RWPE2 (cell line): ENCODE data around the gene HTATSF1.

ENCODE experiments used
- ATAC-seq: fragments of 200-7000 bp; cut with Tn5 transposase; 3 replicates; pipeline ENCODE4 v1.9.1; 2021; ENCODE audit warnings: low read depth
- DNase-seq: peaks from one replicate; pipeline ENCODE4 v3.0.0-alpha.2; 2020; ENCODE audit warnings: low spot score
- H3K27ac ChIP-seq: fragments of 450-650 bp; 2 replicates; pipeline ENCODE4 v1.5.1; 2017; ENCODE audit warnings: mild to moderate bottlenecking; ENCODE audit not compliant: poor library complexity, severe bottlenecking
- H3K27me3 ChIP-seq: fragments of 250-450 bp; sonication (Bioruptor Pico); 2 replicates; pipeline ENCODE4 v1.5.1; 2021; ENCODE audit warnings: mild to moderate bottlenecking, moderate library complexity; ENCODE audit not compliant: insufficient read depth, poor library complexity, severe bottlenecking
- H3K36me3 ChIP-seq: fragments of 250-450 bp; sonication (Bioruptor Pico); 2 replicates; pipeline ENCODE4 v1.5.1; 2020; ENCODE audit warnings: low read depth, mild to moderate bottlenecking, moderate library complexity
- H3K4me1 ChIP-seq: fragments of 250-450 bp; sonication (Bioruptor Pico); 2 replicates; pipeline ENCODE4 v1.5.1; 2021; ENCODE audit warnings: mild to moderate bottlenecking, moderate library complexity; ENCODE audit not compliant: insufficient read depth, poor library complexity, severe bottlenecking
- H3K4me3 ChIP-seq: fragments of 250-450 bp; sonication (Bioruptor Pico); 2 replicates; pipeline ENCODE4 v1.5.1; 2021; ENCODE audit warnings: mild to moderate bottlenecking, moderate library complexity; ENCODE audit not compliant: severe bottlenecking
- H3K9me3 ChIP-seq: fragments of 250-450 bp; sonication (Bioruptor Pico); 2 replicates; pipeline ENCODE4 v1.5.1; 2021; ENCODE audit warnings: mild to moderate bottlenecking, moderate library complexity; ENCODE audit not compliant: severe bottlenecking
- TF ChIP-seq, protein P1 (sequence below): fragments of 450-650 bp; IDR thresholded peaks from one replicate; pipeline ENCODE4 v1.5.1; 2017; ENCODE audit warnings: mild to moderate bottlenecking, moderate library complexity; ENCODE audit not compliant: poor library complexity, severe bottlenecking

HTATSF1 gene

GRCh38 chrX:136529795-136530194 lies 32.4 kb downstream of the HTATSF1 start:
- Histone ChIP-seq H3K36me3 (no peaks in the 10 kb centered on the region), H3K4me1 (no peaks in the 10 kb centered on the region), H3K27me3 (no peaks in the 10 kb centered on the region), H3K4me3 (no peak overlapping the region), H3K9me3 (no peaks in the 10 kb centered on the region), H3K27ac (no peak overlapping the region)
- DNase-seq, result no peak
- TF ChIP-seq, protein P1, sequence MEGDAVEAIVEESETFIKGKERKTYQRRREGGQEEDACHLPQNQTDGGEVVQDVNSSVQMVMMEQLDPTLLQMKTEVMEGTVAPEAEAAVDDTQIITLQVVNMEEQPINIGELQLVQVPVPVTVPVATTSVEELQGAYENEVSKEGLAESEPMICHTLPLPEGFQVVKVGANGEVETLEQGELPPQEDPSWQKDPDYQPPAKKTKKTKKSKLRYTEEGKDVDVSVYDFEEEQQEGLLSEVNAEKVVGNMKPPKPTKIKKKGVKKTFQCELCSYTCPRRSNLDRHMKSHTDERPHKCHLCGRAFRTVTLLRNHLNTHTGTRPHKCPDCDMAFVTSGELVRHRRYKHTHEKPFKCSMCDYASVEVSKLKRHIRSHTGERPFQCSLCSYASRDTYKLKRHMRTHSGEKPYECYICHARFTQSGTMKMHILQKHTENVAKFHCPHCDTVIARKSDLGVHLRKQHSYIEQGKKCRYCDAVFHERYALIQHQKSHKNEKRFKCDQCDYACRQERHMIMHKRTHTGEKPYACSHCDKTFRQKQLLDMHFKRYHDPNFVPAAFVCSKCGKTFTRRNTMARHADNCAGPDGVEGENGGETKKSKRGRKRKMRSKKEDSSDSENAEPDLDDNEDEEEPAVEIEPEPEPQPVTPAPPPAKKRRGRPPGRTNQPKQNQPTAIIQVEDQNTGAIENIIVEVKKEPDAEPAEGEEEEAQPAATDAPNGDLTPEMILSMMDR, result no peak
- no peak for ATAC-seq

DNA sequence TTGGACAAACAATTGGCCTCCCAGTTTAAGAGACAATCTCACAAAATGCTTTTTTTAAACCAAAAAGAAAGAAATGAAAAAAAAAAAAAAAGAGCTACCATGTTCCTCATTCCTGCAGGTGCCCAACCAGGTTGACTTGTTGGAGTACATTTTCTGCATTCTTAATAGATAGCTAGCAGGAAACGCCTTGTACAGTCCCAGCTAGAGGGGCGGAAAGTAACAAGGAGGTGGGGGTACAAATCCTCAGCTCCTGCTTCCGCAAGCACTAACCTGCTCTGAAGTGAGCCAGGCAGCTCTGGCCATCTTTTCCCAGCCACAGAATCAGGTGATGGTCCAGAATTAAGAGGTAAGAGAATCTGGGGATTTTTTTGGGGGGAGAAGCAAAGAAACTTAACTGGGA lies 34.6 kb downstream of the HTATSF1 start, which contains the start of gene VGLL1:
Gene VGLL1 (plus strand): TSS at position 265 of the 400 bp plus-strand sequence. CDS start 3,806 bp downstream, outside the sequence.
- Histone ChIP-seq H3K36me3 (no peaks in the 10 kb centered on the region), H3K27me3 (no peaks in the 10 kb centered on the region), H3K27ac (no peak within 1 kb of the TSS), H3K4me3 (no peak within 1 kb of the TSS), H3K9me3 (no peaks in the 10 kb centered on the region), H3K4me1 (no peaks in the 10 kb centered on the region)
- ATAC-seq (peak; percentile 23; the same call in 1 of the 3 replicates), DNase-seq (no peak)
- TF ChIP-seq, protein P1, result no peak

- H3K27me3 ChIP-seq, result no peaks in the 10 kb centered on the region
- ATAC-seq, result no peak
- H3K9me3 ChIP-seq, result no peaks in the 10 kb centered on the region
- H3K27ac ChIP-seq, result no peak overlapping the region
- no peak for DNase-seq
- H3K36me3 ChIP-seq, result no peaks in the 10 kb centered on the region
- H3K4me3 ChIP-seq, result no peak overlapping the region
- H3K4me1 ChIP-seq, result no peaks in the 10 kb centered on the region
- TF ChIP-seq, protein P1, result no peak
These were observed 36.7 kb downstream of the HTATSF1 start for GRCh38 chrX:136534131-136534530.

DNA sequence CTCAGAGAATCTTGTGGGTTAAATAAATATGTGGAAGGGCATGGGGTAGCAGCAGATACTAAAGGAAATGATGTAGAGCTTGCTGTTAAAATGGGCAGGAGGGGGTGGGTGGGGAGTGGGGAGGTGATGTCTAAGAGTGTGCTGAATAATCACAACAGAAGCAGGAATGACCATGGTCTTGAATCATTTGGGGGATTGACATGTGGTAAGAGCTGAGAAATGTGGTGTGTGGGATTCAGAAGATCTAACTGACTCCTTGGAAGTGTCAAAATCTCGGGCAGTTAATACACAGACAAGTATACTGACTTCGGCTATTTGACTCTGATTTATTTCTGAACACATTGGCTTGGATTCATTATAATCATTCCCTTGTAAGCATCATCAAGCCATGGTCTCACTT lies 41.4 kb downstream of the HTATSF1 start:
- ATAC-seq (no peak), DNase-seq (no peak)
- Histone ChIP-seq H3K9me3 (no peaks in the 10 kb centered on the region), H3K27me3 (no peaks in the 10 kb centered on the region), H3K27ac (no peak overlapping the region), H3K4me3 (no peak overlapping the region), H3K36me3 (no peaks in the 10 kb centered on the region), H3K4me1 (no peaks in the 10 kb centered on the region)
- TF ChIP-seq, protein P1, result no peak

- ATAC-seq (no peak), DNase-seq (no peak)
- TF ChIP-seq, protein P1, result no peak
- H3K9me3 ChIP-seq, result no peaks in the 10 kb centered on the region
- no peak overlapping the region for H3K27ac ChIP-seq
- H3K36me3 ChIP-seq, result no peaks in the 10 kb centered on the region
- H3K4me3 ChIP-seq, result no peak overlapping the region
- H3K27me3 ChIP-seq, result no peaks in the 10 kb centered on the region
- H3K4me1 ChIP-seq, result no peaks in the 10 kb centered on the region
These were observed 42.8 kb downstream of the HTATSF1 start for GRCh38 chrX:136540226-136540625.
